Endothelial cell of umbilical vein (primary cell): Measurements from ENCODE around the gene NT5DC4.

Experiments
- CTCF ChIP-seq, 2 donors: IDR thresholded peaks; 1 replicate in 1 of 2; 2 replicates in 1 of 2; pipeline ENCODE4 v1.5.1; 2011; ENCODE audit warnings: low read length in 2 of 2, mild to moderate bottlenecking in 2 of 2, moderate library complexity in 2 of 2, control low read depth in 1 of 2, inconsistent platforms in 1 of 2, low read depth in 1 of 2; ENCODE audit not compliant: insufficient read depth in 1 of 2; ENCODE audit errors: extremely low read depth in 1 of 2
- EZH2 ChIP-seq: IDR thresholded peaks from 2 replicates; pipeline ENCODE4 v1.6.1; 2012; ENCODE audit warnings: borderline replicate concordance, low read depth, mild to moderate bottlenecking, moderate library complexity, low read length, inconsistent platforms; ENCODE audit not compliant: severe bottlenecking
- FOS ChIP-seq: IDR thresholded peaks from 2 replicates; pipeline ENCODE4 v1.6.1; 2011; ENCODE audit warnings: mild to moderate bottlenecking, low read length, moderate library complexity, borderline replicate concordance; ENCODE audit not compliant: insufficient read depth
- JUN ChIP-seq: IDR thresholded peaks from 2 replicates; pipeline ENCODE4 v1.6.1; 2011; ENCODE audit warnings: borderline replicate concordance, low read depth; ENCODE audit not compliant: insufficient read length, insufficient read depth
- MAX ChIP-seq: IDR thresholded peaks from 2 replicates; pipeline ENCODE4 v1.6.1; 2011; ENCODE audit not compliant: insufficient read depth, insufficient read length
- MYC ChIP-seq: IDR thresholded peaks from one replicate; pipeline ENCODE4 v1.6.1; 2011; ENCODE audit warnings: mild to moderate bottlenecking, low read depth, low read length
- POLR2A ChIP-seq: IDR thresholded peaks from 2 replicates; pipeline ENCODE4 v1.6.1; 2012; ENCODE audit warnings: low read depth, mild to moderate bottlenecking, control low read depth, low read length
- POLR2AphosphoS5 ChIP-seq: IDR thresholded peaks from 2 replicates; pipeline ENCODE4 v1.6.1; 2012; ENCODE audit warnings: low read depth, mild to moderate bottlenecking, control low read depth, low read length, moderate library complexity; ENCODE audit not compliant: insufficient read depth

- TF ChIP-seq CTCF (IDR thresholded peaks at IDR 0.05; ENCODE audit: extremely low read depth in 1 of 2, insufficient read depth in 1 of 2, low read depth in 1 of 2, low read length in 2 of 2) = no peak
- no peak for TF ChIP-seq MYC
- TF ChIP-seq POLR2AphosphoS5 = no peak
- TF ChIP-seq EZH2 = no peak
- TF ChIP-seq POLR2A = no peak
- no peak for TF ChIP-seq JUN
- TF ChIP-seq MAX = no peak
- TF ChIP-seq FOS = no peak
Observed at GRCh38 chr2:112694182-112694581, 26.6 kb upstream of the NT5DC4 start.
